Measurements from ENCODE around the gene MMRN2.

The MMRN2 gene

GRCh38 chr10:86971232-86971991 lies 14.0 kb upstream of the MMRN2 start:
- intact Hi-C loops (cut with DNase I), result no loop called here
- DNase-seq, result peak in 39 of 42 donors; percentile 44 to 82 (median 66)

- intact Hi-C loops (cut with DNase I), result no loop called here
- DNase-seq, result no peak
Observed at GRCh38 chr10:86970982-86971231, 13.5 kb upstream of the MMRN2 start.

- intact Hi-C loops (cut with DNase I), result no loop called here
- peak in 5 of 42 donors; percentile 18 to 48 (median 31) for DNase-seq
Observed at GRCh38 chr10:86970162-86970981, 13.0 kb upstream of the MMRN2 start.

GRCh38 chr10:86969421-86970041 lies 12.1 kb upstream of the MMRN2 start:
- DNase-seq, result peak in 5 of 42 donors; percentile 7 to 40 (median 28)
- intact Hi-C loops (cut with DNase I), result no loop called here

- intact Hi-C loops (cut with DNase I), result no loop called here
- peak in 4 of 42 donors; percentile 4 to 37 (median 18) for DNase-seq
Observed at GRCh38 chr10:86968994-86969355, 11.6 kb upstream of the MMRN2 start.

GRCh38 chr10:86968271-86968993 lies 11.0 kb upstream of the MMRN2 start, which contains the start of gene ADIRF:
ADIRF (plus strand) TSS chr10:86968482; CDS start chr10:86968545, 63 bp downstream.
- intact Hi-C loops (cut with DNase I), result no loop called here
- peak in 9 of 42 donors; percentile 8 to 38 (median 32) for DNase-seq

- intact Hi-C loops (cut with DNase I), result no loop called here
Observed at GRCh38 chr10:86967481-86967941, 10.1 kb upstream of the MMRN2 start.

GRCh38 chr10:86965986-86966654 lies 8.7 kb upstream of the MMRN2 start:
- DNase-seq, result peak in 6 of 42 donors; percentile 4 to 37 (median 17)
- intact Hi-C loops (cut with DNase I), result no loop called here

More at GRCh38 chr10:86967481-86967941, 10.1 kb upstream of the MMRN2 start:
- DNase-seq, result peak in 7 of 42 donors; percentile 7 to 35 (median 27)

- intact Hi-C loops (cut with DNase I), result no loop called here
- DNase-seq, result peak in 7 of 42 donors; percentile 3 to 28 (median 7)
Observed at GRCh38 chr10:86964847-86965190, 7.4 kb upstream of the MMRN2 start.

GRCh38 chr10:86964061-86964846 lies 6.8 kb upstream of the MMRN2 start:
- intact Hi-C loops (cut with DNase I), result no loop called here
- DNase-seq, result peak in 10 of 42 donors; percentile 3 to 34 (median 22)

- DNase-seq, result peak in 8 of 42 donors; percentile 4 to 29 (median 9)
- intact Hi-C loops (cut with DNase I), result no loop called here
Observed at GRCh38 chr10:86963341-86963919, 6.0 kb upstream of the MMRN2 start.

GRCh38 chr10:86962981-86963310 lies 5.5 kb upstream of the MMRN2 start:
- DNase-seq, result peak in 7 of 42 donors; percentile 0 to 19 (median 10)
- intact Hi-C loops (cut with DNase I), result no loop called here

- peak in 8 of 42 donors; percentile 1 to 21 (median 11) for DNase-seq
- intact Hi-C loops (cut with DNase I), result no loop called here
Observed at GRCh38 chr10:86962136-86962980, 4.9 kb upstream of the MMRN2 start.

- intact Hi-C loops (cut with DNase I), result no loop called here
- DNase-seq, result peak in 4 of 42 donors; percentile 18 to 31 (median 23)
Observed at GRCh38 chr10:86961481-86962091, 4.2 kb upstream of the MMRN2 start.

- intact Hi-C loops (cut with DNase I), result no loop called here
- DNase-seq, result peak in 1 of 42 donors; percentile 12
Observed at GRCh38 chr10:86960863-86961434, 3.5 kb upstream of the MMRN2 start.

Data from head of caudate nucleus (tissue), 42 donors.